HG03060 (cell line): Measurements from ENCODE around the gene MSH2.

ENCODE experiments used
- ATAC-seq: cut with Tn5 transposase; IDR thresholded peaks from one replicate; pipeline ENCODE4 v1.9.1; 2021; ENCODE audit warnings: low read depth, moderate number of reproducible peaks; ENCODE audit not compliant: unreplicated experiment

MSH2 gene

GRCh38 chr2:47471429-47472116 lies 68.6 kb downstream of the MSH2 start:
- no peak for ATAC-seq

- ATAC-seq: no peak
Measured at GRCh38 chr2:47479863-47480262, 76.9 kb downstream of the MSH2 start.

GRCh38 chr2:47483191-47483590 lies 80.2 kb downstream of the MSH2 start:
- no peak for ATAC-seq

- no peak for ATAC-seq
Measured at GRCh38 chr2:47484396-47484795, 81.4 kb downstream of the MSH2 start.

GRCh38 chr2:47485177-47485576 lies 82.2 kb downstream of the MSH2 start:
- ATAC-seq: no peak

GRCh38 chr2:47485751-47486300 lies 82.9 kb downstream of the MSH2 start:
- no peak for ATAC-seq

- peak; percentile 79 for ATAC-seq
Measured at GRCh38 chr2:47486841-47487497, 84.0 kb downstream of the MSH2 start.

- ATAC-seq: no peak
Measured at GRCh38 chr2:47487498-47487875, 84.5 kb downstream of the MSH2 start.

GRCh38 chr2:47488870-47489584 lies 86.1 kb downstream of the MSH2 start:
- ATAC-seq: no peak

GRCh38 chr2:47490406-47490805 lies 87.5 kb downstream of the MSH2 start:
- no peak for ATAC-seq

- ATAC-seq: no peak
Measured at GRCh38 chr2:47493317-47494035, 90.5 kb downstream of the MSH2 start.

- ATAC-seq: no peak
Measured at GRCh38 chr2:47494267-47495130, 91.5 kb downstream of the MSH2 start.

- no peak for ATAC-seq
Measured at GRCh38 chr2:47497843-47498460, 95.0 kb downstream of the MSH2 start.

GRCh38 chr2:47499093-47499492 lies 96.1 kb downstream of the MSH2 start:
- no peak for ATAC-seq

GRCh38 chr2:47499621-47500309 lies 96.8 kb downstream of the MSH2 start:
- ATAC-seq: no peak

GRCh38 chr2:47501374-47502200 lies 98.6 kb downstream of the MSH2 start:
- ATAC-seq: no peak

GRCh38 chr2:47502498-47502897 lies 99.5 kb downstream of the MSH2 start:
- peak; percentile 76 for ATAC-seq

- peak; percentile 41 for ATAC-seq
Measured at GRCh38 chr2:47503481-47504070, 100.6 kb downstream of the MSH2 start.
